ENCODE measurements around the gene INSM1.

DNA sequence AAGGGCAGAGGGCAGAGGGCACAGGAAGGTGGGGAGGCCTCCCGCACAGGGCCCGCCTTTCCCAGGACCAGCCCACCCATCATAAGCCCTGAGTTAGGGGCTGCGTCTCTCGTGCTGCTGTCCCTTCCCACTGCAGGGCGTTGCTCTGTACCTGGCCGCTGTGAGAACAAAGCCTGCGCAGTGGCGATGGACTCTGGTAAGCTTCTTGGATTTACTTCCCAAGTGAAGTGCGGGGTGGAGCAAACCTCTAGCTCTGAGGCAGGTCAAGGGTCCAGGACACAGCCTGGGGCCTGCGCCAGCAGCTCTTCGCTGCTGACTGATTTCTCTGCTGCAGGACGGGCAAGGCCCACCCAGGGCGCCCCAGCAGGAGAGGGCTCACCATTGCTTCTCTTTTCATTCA lies 23.9 kb downstream of the INSM1 start:
- no peak for TF ChIP-seq EZH2 (IDR thresholded peaks at IDR 0.05; ENCODE audit: low read length)
- TF ChIP-seq, protein P1, sequence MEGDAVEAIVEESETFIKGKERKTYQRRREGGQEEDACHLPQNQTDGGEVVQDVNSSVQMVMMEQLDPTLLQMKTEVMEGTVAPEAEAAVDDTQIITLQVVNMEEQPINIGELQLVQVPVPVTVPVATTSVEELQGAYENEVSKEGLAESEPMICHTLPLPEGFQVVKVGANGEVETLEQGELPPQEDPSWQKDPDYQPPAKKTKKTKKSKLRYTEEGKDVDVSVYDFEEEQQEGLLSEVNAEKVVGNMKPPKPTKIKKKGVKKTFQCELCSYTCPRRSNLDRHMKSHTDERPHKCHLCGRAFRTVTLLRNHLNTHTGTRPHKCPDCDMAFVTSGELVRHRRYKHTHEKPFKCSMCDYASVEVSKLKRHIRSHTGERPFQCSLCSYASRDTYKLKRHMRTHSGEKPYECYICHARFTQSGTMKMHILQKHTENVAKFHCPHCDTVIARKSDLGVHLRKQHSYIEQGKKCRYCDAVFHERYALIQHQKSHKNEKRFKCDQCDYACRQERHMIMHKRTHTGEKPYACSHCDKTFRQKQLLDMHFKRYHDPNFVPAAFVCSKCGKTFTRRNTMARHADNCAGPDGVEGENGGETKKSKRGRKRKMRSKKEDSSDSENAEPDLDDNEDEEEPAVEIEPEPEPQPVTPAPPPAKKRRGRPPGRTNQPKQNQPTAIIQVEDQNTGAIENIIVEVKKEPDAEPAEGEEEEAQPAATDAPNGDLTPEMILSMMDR (optimal IDR thresholded peaks at IDR 0.05 in 1 of 3, IDR thresholded peaks at IDR 0.05 in 1 of 3, conservative IDR thresholded peaks at IDR 0.05 in 1 of 3; ENCODE audit: extremely low read depth in 1 of 3, insufficient read depth in 2 of 3, low read length in 3 of 3) = no peak
